Measurements from ENCODE around the gene CDKL4.
"Not testable (repeated sequence)": the region's sequence is repeated elsewhere in the genome, so short reads cannot be mapped to it uniquely, and the experiment has no call there.

Gene CDKL4

DNA sequence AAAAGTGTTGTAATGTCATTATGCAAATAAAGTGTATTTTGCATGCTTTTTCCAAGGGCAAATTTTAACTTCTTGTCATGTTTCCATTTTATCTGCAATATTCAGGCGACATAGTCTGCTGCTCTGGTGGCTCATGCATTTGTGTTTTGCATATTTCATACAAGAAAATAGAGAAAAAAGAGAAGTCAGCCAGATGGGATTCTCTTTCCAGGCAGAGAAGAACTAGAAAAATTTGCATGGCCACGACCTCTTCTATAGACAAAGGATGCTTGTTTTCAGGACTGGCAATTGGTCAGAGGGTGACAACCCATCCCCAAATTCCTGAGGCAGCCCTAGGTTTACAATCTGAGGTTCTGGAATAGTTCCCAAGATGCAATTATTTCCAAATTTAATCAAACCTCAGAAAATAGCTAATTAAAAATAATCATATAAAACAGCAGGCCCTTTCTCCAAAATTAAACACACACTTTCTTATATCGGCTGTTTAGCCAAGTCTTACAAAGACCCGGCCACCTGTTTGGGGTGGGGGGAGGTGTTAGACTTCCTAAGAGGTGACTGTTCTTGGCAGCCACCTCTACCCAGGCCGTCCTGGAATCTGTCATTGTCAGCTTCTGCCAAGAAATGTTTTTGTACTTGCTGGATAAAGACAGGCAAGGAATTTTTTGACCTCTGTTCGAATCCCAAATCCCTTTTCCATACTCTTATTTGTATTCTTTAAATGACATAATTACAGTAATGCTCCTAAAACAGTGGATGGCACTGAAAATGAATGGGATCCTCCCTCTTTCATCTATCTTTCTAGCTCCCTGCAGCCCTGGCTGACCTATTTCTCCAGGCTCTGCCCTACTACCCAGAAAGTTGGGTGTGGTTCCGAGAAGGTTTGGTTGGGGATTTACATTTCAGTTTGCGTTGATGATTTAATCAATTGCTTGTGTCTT is 102.2 kb downstream of the CDKL4 start:
- no peak for DNase-seq (ENCODE audit: low read depth)

- not testable (repeated sequence) for DNase-seq (ENCODE audit: low read depth)
Observed at GRCh38 chr2:39140948-39141333, 102.8 kb downstream of the CDKL4 start.

DNA sequence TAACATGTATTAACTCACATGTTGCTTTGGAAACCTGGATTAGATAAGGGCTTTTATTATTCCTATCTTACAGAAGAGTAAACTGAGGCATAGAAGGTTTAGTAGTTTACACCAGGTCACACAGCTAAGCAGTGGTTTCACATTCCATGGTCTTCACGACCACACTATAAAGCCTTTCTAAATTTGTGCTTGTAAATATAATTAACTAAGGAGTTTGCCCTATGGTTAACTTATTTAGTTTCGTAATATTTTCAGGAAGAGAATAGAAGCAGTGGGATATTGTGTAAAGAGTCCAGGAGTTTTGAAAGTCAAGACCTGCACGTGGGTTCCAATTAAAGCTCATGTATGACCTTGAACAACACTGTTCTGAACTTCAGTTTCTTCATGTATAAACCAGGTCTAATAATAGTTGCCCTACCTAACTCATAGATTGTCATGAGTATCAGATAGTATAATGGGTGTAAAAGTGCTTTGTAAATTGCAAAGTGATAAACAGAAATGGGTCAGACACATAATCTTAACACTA is 103.4 kb downstream of the CDKL4 start:
- no peak for DNase-seq (ENCODE audit: low read depth)

- DNase-seq (ENCODE audit: low read depth), result no peak
Observed at GRCh38 chr2:39139511-39140237, 104.1 kb downstream of the CDKL4 start.

- no peak for DNase-seq (ENCODE audit: low read depth)
Observed at GRCh38 chr2:39138837-39139211, 104.9 kb downstream of the CDKL4 start.

DNA sequence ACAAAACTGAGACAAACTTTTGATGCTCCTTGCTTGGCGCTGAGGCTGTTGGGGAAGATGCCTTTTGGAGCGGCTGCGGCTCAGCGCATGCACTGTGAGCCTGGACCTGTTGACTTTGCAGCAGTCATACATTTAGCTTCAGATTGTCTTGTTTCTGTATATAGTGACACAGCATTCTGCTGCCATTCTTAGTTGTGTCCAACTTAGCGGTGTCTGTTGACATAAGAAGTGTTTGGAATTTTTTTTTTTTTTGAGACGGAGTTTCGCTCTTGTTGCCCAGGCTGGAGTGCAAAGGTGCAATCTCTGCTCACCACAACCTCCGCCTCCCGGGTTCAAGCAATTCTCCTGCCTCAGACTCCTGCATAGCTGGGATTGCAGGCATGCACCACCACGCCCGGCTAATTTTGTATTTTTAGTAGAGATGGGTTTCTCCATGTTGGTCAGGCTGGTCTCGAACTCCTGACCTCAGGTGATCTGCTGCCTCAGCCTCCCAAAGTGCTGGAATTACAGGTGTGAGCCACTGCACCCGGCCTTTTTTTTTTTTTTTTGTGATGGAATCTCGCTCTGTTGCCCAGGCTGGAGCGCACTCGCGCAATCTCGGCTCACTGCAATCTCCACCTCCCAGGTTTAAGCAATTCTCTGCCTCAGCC is 105.5 kb downstream of the CDKL4 start:
- DNase-seq (ENCODE audit: low read depth), result not testable (repeated sequence)

DNA sequence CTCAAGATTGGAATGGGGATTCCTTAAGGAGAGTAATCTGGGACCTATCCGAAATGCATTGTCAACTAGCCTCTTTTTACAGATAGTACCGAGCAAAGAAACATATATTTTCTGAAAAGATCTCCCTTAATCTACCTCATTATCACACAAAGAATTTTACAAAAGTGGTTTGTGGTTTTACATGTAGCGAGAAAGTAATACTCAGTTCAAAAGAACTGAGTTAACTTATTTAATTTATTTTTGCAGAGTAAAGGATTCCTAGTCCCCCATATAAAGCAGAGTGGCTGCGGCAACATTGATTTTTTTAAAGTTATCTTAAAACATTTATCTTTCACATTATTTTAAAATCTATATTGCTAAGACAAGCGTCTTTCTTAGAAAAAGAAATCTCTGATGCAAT is 107.0 kb downstream of the CDKL4 start:
- DNase-seq (ENCODE audit: low read depth), result no peak

DNA sequence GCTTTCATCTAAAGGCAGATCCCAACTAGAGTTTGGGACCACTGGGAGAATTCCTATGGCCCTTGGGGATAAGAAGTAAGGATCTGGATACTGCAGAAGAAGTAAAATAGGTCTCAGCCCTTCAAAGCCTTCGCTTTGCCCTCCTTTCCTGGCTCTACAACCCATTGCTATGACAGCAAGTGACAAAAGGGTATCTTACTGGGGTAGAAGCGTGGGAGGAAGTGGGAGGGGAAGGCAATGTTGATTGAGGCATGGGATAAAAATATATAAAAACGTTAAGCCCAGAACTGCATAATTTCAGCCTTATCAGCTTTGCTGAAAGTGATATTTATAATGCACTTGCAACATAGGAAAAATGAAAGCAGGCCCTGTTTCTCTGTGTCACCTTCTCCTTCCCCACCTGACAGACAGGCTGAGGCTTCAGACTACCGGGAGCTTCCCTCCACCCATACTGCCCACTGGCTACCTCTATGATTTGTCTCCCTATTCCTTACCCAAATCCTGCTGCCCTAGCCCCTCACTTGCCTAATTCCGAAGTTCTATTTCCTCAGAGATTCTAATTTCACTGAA is 108.0 kb downstream of the CDKL4 start:
- no peak for DNase-seq (ENCODE audit: low read depth)

GRCh38 chr2:39133215-39133851 is 110.4 kb downstream of the CDKL4 start:
- no peak for DNase-seq (ENCODE audit: low read depth)

GRCh38 chr2:39128919-39129391 is 114.8 kb downstream of the CDKL4 start:
- DNase-seq (ENCODE audit: low read depth), result peak; percentile 50

DNA sequence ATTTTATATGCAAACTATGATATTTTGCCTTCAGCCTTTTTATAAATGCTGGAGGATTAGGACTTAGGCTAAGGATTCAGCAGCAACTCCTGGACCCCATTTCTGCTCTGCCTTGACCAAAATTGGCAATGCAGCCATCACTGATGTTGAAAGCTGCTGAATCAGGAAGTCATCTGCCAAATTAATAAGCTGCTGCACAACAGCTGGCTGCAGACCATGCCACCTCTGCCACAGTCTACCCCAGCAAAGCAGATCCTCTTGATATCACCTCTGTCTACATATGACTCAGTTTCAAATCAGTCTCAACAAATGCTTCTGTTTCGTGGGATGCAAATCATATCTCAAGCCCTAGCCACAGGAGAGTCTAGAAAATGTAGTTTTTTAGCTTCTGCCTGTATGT is 115.8 kb downstream of the CDKL4 start:
- DNase-seq (ENCODE audit: low read depth), result no peak
